Stimulated activated CD4-positive, alpha-beta T cell treated with anti-CD3 and anti-CD28 coated beads, Interleukin-15, amount 100 ng/mL, for 24 hours (primary cell): ENCODE results near the gene GAK.
A peak's percentile ranks its signal among the peaks of the same experiment; 100 is the strongest.

Experiments used
- DNase-seq: peaks from one replicate; pipeline ENCODE4 v3.0.0-alpha.2; 2020

Gene GAK

GRCh38 chr4:866761-867390, 65.2 kb downstream of the GAK start:
- peak; percentile 39 for DNase-seq

- DNase-seq: no peak
Measured at GRCh38 chr4:866068-866760, 65.9 kb downstream of the GAK start.

GRCh38 chr4:865572-865971, 66.5 kb downstream of the GAK start:
- no peak for DNase-seq

GRCh38 chr4:865121-865465, 67.0 kb downstream of the GAK start:
- no peak for DNase-seq

DNA sequence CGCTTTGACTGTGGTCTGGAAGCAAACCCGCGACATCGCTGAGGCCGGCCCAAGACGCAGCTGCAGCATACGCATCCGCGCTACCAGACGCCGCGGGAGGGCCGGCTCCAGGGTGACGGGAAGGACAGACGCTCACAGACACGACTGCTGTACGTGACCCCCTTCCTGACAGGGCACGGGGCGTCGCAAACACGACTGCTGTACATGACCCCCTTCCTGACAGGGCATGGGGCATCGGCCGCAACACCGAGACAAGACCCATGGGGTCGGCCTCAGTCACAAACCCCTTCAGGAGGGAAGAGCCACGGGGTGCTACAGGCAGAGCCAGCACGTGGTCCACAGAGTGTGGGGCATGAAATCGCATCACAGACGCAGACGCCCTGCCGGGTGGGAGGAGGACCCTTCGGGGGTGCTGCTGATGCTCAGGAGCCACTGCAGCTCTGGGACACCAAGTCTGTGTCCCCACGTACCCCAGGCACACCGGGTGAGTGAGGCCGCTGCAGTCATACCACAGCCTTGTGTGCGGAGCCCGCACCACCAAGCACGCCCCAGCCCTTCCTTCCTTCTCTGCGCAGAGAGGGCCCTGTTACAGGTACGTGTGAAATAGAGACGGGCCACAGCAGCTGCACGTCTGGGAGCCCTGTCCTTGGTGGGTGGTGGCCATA, 67.5 kb downstream of the GAK start:
- no peak for DNase-seq

DNA sequence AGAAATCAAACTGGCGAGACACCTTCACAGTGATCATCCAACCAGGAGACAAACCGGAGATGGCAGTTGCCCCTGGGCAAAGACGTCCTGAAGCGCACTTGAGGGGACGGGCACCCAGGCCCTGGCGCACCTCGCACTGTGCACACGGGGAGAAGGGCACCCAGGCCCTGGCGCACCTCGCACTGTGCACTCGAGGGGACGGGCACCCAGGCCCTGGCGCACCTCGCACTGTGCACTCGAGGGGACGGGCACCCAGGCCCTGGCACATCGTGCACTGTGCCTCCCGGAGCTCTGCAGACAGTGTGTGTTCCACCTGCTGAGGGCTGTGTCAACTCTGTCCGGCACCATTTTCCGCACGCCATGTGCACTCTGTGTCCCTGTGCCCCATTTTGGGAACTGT, 71.6 kb downstream of the GAK start:
- no peak for DNase-seq

- DNase-seq: no peak
Measured at GRCh38 chr4:859496-859895, 72.6 kb downstream of the GAK start.

- no peak for DNase-seq
Measured at GRCh38 chr4:858831-859451, 73.2 kb downstream of the GAK start.

DNA sequence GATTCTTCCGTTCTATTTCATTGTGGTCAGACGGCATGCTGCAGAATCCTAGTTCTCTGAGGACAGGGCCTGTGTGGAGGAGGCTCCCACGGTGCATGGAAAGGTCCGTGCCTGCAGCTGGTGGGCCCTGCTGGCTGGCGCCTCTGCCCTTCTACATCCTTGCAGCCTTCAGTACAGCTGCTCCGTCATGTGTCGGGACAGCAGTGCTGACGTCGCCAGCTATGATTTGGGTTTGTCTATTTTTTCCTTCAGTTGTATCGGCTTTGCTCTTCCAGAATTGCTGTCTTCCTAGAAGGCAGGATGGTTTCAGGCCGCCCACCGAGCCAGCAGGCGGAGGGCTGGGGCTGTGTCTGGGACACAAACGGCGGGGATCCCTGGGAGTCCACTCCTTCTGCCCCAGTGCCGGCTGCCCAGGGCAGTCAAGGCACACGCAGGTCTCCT, 74.1 kb downstream of the GAK start:
- no peak for DNase-seq

DNA sequence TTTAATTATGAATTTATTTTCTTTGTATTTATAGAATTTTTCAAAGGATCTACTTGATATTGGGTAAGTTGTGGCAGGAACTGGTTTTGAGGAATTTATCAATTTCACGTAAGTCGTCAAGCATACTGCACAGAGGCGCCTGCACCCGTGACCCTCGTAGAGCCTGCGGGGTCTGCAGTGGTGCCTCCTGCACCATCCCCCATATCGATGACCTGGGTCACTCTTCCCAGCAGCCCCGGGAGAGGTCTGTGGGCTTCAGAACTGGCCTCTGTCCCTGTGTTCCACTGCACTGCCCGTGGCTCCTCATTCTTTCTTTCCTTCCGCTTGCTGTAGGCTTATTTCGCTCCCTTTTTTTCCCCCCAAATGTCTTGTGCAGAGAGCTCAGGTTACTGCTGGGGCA, 74.7 kb downstream of the GAK start:
- no peak for DNase-seq

DNA sequence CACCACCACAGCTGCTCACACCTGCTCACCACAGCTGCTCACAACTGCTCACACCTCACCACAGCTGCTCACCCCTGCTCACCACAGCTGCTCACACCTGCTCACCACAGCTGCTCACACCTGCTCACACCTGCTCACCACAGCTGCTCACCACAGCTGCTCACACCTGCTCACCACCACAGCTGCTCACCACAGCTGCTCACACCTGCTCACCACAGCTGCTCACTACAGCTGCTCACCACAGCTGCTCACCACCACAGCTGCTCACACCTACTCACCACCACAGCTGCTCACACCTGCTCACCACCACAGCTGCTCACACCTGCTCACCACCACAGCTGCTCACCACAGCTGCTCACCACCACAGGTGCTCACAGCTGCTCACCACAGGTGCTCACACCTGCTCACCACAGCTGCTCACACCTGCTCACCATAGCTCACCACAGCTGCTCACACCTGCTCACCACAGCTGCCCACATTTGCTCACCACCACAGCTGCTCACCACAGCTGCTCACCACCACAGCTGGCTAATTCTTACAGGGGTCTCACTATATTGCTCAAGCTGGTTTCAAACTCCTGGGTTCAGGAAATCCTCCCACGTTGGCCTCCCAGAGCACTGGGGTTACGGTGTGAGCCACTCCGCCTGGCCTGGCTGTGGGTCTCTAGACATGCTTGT, 75.8 kb downstream of the GAK start:
- peak; percentile 15 for DNase-seq

GRCh38 chr4:855880-856224, 76.3 kb downstream of the GAK start:
- no peak for DNase-seq

DNA sequence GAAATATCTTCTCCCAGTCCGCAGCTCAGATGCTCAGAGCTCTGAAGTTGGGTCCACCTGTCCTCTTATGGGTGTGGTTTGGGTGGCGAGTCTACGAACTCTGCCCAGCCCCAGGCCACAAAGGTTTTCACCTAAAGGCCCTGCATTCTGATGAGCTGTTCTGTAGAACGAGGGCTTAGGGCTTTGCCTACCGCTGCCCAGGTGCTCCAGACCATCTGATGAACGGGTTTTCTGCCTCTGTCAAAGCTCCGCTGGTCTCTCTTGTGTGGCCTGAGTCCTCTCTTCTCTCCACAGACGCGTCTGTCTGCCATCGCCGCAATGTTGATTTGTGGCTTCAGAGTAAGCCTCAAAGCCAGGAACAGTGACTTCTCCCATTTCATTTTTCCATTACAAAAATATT, 77.8 kb downstream of the GAK start:
- no peak for DNase-seq

DNA sequence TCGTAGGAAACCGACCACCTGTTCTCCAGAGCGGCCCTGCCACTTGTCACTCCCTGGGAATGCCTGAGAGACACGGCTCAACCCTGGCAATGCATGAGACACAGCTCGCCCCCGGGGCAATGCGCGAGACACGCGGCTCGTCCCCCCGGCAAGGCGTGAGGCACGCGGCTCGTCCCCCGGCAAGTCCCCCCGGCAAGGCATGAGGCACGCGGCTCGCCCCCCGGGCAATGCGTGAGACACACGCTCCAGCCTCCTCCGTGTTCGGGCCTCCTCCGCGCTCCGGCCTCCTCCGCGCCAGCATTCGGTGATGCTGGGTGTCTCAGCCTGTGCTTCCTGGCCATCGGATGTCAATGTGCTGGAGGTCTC, 78.7 kb downstream of the GAK start:
- no peak for DNase-seq

DNA sequence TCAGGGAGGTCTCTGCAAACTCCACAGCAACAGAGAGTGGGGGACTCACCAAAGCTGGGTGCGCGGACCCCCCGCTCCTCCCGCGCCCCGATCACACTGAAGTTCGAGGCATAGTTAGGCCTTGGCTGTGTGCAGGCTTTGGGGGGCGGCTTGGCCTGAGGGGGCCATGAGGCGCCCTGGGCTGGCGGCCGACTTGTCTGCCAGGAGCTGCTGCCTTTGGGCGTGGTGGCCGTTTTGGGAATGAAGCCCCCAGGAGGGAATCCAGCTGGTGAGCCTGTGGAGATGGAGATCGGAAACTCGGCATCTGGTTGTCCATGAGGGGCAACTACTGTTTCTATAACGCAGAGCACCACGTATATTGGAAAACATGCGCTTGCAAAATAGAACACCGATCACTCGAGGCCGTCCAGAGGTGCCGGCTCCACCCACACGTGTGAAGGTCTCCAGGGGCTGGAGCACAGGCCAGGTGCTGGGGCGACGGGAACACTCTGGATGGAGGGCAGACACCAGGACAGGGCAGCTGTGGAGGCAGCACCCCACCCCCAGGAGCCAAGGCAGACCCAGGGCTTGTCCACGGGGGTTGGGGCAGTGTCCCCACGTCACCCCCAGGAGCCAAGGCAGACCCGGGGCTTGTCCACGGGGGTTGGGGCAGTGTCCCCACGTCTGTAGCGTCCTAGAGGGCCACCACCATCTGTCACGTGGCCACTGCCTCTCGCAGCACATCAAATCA, 80.2 kb downstream of the GAK start:
- DNase-seq: no peak

GRCh38 chr4:850323-850945, 81.7 kb downstream of the GAK start:
- DNase-seq: no peak

GRCh38 chr4:849478-850175, 82.5 kb downstream of the GAK start:
- no peak for DNase-seq

- no peak for DNase-seq
Measured at GRCh38 chr4:848803-849477, 83.2 kb downstream of the GAK start.

DNA sequence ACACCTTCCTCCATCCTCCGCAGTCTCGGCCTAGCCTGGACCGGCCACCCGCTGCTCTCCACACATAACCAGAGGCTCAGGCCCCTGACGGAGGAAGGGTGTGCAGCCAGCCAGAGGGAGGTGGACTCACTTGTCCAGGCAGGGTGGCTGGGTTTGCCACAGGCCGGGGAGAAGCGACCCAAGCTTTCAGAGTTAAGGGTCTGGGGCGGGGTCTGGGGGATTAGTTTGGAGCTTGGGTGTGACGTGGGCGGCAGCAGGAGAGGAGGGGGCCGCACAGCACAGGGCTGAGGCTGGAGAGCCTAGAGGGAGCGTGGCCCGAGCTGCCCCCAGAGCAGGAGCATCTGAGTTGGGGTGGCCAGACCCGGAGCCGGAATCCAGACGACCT, 83.8 kb downstream of the GAK start:
- no peak for DNase-seq

GRCh38 chr4:845836-846251, 86.3 kb downstream of the GAK start:
- no peak for DNase-seq

DNA sequence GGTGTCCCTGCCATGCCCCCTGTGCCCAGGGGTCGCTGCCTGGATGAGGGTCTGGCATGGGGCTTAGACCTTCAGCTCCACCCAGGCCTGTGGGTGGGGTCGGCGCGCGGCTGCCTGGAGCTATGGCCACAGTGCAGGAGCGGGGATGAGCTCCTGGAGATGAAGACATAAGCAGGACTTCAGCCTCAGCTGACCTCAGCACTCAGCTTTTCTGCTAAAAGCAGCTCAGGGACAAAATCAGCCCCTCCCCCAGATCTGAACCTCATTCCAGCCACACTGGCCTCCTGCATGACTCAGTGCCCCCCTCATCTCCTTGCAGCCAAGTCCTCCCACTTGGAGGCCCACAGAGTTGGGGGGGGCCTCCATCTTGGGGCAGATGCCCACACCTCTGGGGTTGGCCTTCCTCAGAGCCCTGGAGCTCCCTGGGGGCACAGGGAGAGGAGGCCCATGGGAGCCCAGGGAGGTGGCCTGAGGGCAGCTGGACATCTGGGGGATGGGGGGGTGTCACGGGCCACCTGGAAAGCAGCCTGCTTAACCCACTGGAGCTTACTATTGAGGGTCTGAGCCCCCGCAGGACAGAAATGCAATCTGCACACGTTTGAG, 86.8 kb downstream of the GAK start:
- no peak for DNase-seq
